GM13977 (cell line): ENCODE data around the gene CEP44.
"Not testable (repeated sequence)": the region's sequence is repeated elsewhere in the genome, so short reads cannot be mapped to it uniquely, and the experiment has no call there.

Experiments
- DNase-seq: peaks from one replicate; pipeline ENCODE4 v3.0.0; 2012; ENCODE audit warnings: low spot score
- CTCF ChIP-seq: IDR thresholded peaks from 2 replicates; pipeline ENCODE4 v1.5.1; 2012; ENCODE audit warnings: mild to moderate bottlenecking, control low read depth; ENCODE audit not compliant: insufficient read depth; ENCODE audit errors: extremely low read depth, missing control alignments
- in situ Hi-C: fragments of 300-500 bp; cut with MboI; formaldehyde crosslinking; loops from one replicate; pipeline ENCODE4 v1.12.0; 2022; ENCODE audit warnings: low sequenced_read_pairs, low pct_unique_long_range_greater_than_20kb, mixed read lengths, inconsistent platforms; ENCODE audit not compliant: unreplicated experiment

Gene CEP44

DNA sequence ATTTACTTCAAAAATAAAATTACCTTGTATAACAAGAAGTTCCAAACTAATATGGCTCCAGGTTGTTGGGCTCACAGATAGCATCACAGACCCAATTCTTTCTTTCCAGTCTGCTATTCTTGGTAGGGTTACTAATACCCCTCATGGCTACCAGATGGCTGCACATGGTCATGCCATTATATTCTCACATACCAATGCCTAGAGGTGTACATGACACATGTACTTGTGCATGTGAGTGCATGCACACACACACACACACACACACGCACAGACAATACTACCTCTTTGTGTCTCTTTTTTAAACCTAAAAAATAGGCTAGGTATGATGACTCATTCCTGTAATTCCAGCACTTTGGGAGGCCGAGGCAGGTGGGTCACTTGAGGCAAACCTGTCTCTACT is 31.3 kb upstream of the CEP44 start:
- in situ Hi-C loops: no loop called here
- DNase-seq: no peak
- no peak for TF ChIP-seq CTCF

DNA sequence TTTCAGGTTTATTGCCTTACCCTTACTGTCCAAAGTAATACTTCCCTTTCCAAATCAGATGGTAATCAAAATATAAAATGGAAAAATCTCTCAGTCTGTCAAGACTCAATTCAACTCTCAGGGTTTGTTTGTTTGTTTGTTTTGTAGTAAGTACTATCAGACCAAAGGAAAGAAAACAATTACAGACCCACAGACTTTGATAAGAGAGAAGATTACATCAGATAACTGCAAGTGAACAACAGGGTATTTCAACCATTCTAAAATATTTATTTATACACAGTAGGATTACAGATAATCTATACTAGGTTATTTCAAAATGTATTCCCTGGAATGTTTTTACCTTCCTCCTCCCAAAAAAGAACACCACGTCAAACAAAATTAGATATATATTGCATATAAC is 29.1 kb upstream of the CEP44 start:
- TF ChIP-seq CTCF: no peak
- in situ Hi-C loops: no loop called here
- DNase-seq: no peak

GRCh38 chr4:174255374-174255773 is 28.3 kb upstream of the CEP44 start:
- in situ Hi-C loops: no loop called here
- TF ChIP-seq CTCF: no peak
- DNase-seq: no peak

DNA sequence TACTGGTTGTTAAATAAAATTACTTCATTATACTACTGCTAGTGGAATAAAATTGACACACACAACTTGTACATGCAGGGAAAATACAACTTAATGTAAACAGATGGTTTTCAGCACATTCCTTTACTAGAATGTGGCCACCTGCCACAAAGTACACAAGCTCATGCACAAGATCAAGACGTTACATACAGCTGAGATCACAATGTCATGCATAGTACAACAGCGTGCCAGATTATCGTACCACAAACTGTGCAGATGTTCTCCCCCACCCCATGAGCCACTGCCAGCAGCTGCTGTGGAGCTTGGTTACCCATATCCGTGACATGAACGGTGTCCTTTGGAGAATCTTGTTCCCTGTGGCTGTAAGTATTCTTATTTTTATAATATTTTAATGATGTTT is 27.9 kb upstream of the CEP44 start:
- in situ Hi-C loops: no loop called here
- DNase-seq: no peak
- TF ChIP-seq CTCF: no peak

DNA sequence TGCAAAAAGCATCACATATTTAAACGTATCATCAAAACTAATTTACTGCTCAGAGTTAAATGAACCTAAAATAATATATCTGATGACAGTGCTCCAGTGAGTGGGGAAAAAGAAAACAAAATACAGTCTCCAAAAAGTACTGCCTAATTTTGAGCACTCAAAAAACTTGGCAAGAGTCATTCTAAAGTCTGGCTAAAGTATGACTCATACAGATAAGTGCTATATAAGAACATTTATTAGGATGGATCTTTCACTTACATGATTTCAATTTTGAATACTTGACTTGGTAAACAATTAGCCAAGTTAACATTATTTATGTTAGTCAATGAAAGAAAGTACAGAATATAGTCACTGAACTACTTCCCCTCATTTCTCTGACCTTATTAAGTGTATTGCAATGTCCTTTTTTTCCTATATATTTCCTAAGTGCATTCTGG is 27.4 kb upstream of the CEP44 start:
- no peak for TF ChIP-seq CTCF
- no peak for DNase-seq
- in situ Hi-C loops: no loop called here

GRCh38 chr4:174259580-174259979 is 24.1 kb upstream of the CEP44 start:
- DNase-seq: no peak
- TF ChIP-seq CTCF: no peak
- in situ Hi-C loops: no loop called here

GRCh38 chr4:174260099-174260498 is 23.6 kb upstream of the CEP44 start:
- no peak for DNase-seq
- in situ Hi-C loops: no loop called here
- TF ChIP-seq CTCF: no peak

- in situ Hi-C loops, DNase-seq: not testable (repeated sequence)
These were observed 22.3 kb upstream of the CEP44 start for GRCh38 chr4:174261432-174261831.
